ENCODE measurements around the gene ATF6. TPM values are rescaled to one million over a fixed set of nuclear protein-coding genes. Genes with fewer than 3 reads are reported as not detected.
"Not testable (repeated sequence)": the region's sequence is repeated elsewhere in the genome, so short reads cannot be mapped to it uniquely, and the experiment has no call there.

The ATF6 gene
- polyA plus RNA-seq, 3 donors: 4.4 to 14.9 (median 9.6) TPM

GRCh38 chr1:161809202-161809601 lies 43.1 kb downstream of the ATF6 start:
- 89 to 98% (median 94%) methylated on average over 2 of the region's 2 CpGs for WGBS, 3 donors
- H3K27ac ChIP-seq (ENCODE audit: low read depth, low read length): not testable (repeated sequence)

GRCh38 chr1:161809656-161810055 lies 43.5 kb downstream of the ATF6 start:
- WGBS, 3 donors: 92 to 100% (median 96%) methylated on average over 1 of the region's 1 CpG

GRCh38 chr1:161810780-161811179 lies 44.7 kb downstream of the ATF6 start:
- no peak overlapping the region for H3K27ac ChIP-seq (ENCODE audit: low read depth, low read length)
- 95 to 97% (median 96%) methylated on average over 3 of the region's 3 CpGs for WGBS, 3 donors

More at GRCh38 chr1:161809656-161810055, 43.5 kb downstream of the ATF6 start:
- H3K27ac ChIP-seq (ENCODE audit: low read depth, low read length): not testable (repeated sequence)

GRCh38 chr1:161816201-161816600 lies 50.1 kb downstream of the ATF6 start:
- no peak overlapping the region for H3K27ac ChIP-seq (ENCODE audit: low read depth, low read length)
- WGBS, 3 donors: 81 to 97% (median 97%) methylated on average over 1 of the region's 1 CpG

GRCh38 chr1:161817176-161817730 lies 51.1 kb downstream of the ATF6 start:
- 89 to 97% (median 91%) methylated on average over 4 of the region's 4 CpGs for WGBS, 3 donors
- no peak overlapping the region for H3K27ac ChIP-seq (ENCODE audit: low read depth, low read length)

GRCh38 chr1:161820914-161821313 lies 54.8 kb downstream of the ATF6 start:
- 96 to 98% (median 97%) methylated on average over 5 of the region's 5 CpGs for WGBS, 3 donors
- H3K27ac ChIP-seq (ENCODE audit: low read depth, low read length): no peak overlapping the region

GRCh38 chr1:161824618-161825017 lies 58.5 kb downstream of the ATF6 start:
- WGBS, 3 donors: 33 to 80% (median 76%) methylated on average over 1 of the region's 1 CpG
- H3K27ac ChIP-seq (ENCODE audit: low read depth, low read length): no peak overlapping the region

GRCh38 chr1:161825831-161826230 lies 59.7 kb downstream of the ATF6 start:
- WGBS, 3 donors: 97 to 99% (median 98%) methylated on average over 4 of the region's 4 CpGs
- no peak overlapping the region for H3K27ac ChIP-seq (ENCODE audit: low read depth, low read length)

GRCh38 chr1:161826478-161826877 lies 60.4 kb downstream of the ATF6 start:
- WGBS, 3 donors: 93 to 98% (median 97%) methylated on average over 2 of the region's 2 CpGs
- H3K27ac ChIP-seq (ENCODE audit: low read depth, low read length): no peak overlapping the region

- H3K27ac ChIP-seq (ENCODE audit: low read depth, low read length): no peak overlapping the region
- 63 to 75% (median 67%) methylated on average over 2 of the region's 2 CpGs for WGBS, 3 donors
These were observed 61.7 kb downstream of the ATF6 start for GRCh38 chr1:161827786-161828185.

- WGBS, 3 donors: 92 to 98% (median 94%) methylated on average over 10 of the region's 10 CpGs
- H3K27ac ChIP-seq (ENCODE audit: low read depth, low read length): not testable (repeated sequence)
These were observed 66.3 kb downstream of the ATF6 start for GRCh38 chr1:161832299-161832907.

GRCh38 chr1:161834967-161835550 lies 68.9 kb downstream of the ATF6 start:
- H3K27ac ChIP-seq (ENCODE audit: low read depth, low read length): no peak overlapping the region
- 81 to 88% (median 87%) methylated on average over 2 of the region's 2 CpGs for WGBS, 3 donors

GRCh38 chr1:161836018-161836417 lies 69.9 kb downstream of the ATF6 start:
- H3K27ac ChIP-seq (ENCODE audit: low read depth, low read length): no peak overlapping the region
- 70 to 80% (median 72%) methylated on average over 5 of the region's 5 CpGs for WGBS, 3 donors

GRCh38 chr1:161838362-161838761 lies 72.2 kb downstream of the ATF6 start:
- WGBS, 3 donors: 77 to 88% (median 86%) methylated on average over 3 of the region's 3 CpGs
- H3K27ac ChIP-seq (ENCODE audit: low read depth, low read length): no peak overlapping the region

- H3K27ac ChIP-seq (ENCODE audit: low read depth, low read length): no peak overlapping the region
These were observed 72.8 kb downstream of the ATF6 start for GRCh38 chr1:161838885-161839284.

GRCh38 chr1:161839591-161839990 lies 73.5 kb downstream of the ATF6 start:
- WGBS, 3 donors: 78 to 92% (median 90%) methylated on average over 2 of the region's 2 CpGs
- no peak overlapping the region for H3K27ac ChIP-seq (ENCODE audit: low read depth, low read length)

GRCh38 chr1:161840363-161840762 lies 74.2 kb downstream of the ATF6 start:
- no peak overlapping the region for H3K27ac ChIP-seq (ENCODE audit: low read depth, low read length)
- 97 to 100% (median 98%) methylated on average over 1 of the region's 1 CpG for WGBS, 3 donors

GRCh38 chr1:161843156-161843555 lies 77.0 kb downstream of the ATF6 start:
- 34 to 76% (median 39%) methylated on average over 1 of the region's 1 CpG for WGBS, 3 donors
- no peak overlapping the region for H3K27ac ChIP-seq (ENCODE audit: low read depth, low read length)

GRCh38 chr1:161844696-161845095 lies 78.6 kb downstream of the ATF6 start:
- no peak overlapping the region for H3K27ac ChIP-seq (ENCODE audit: low read depth, low read length)

- no peak overlapping the region for H3K27ac ChIP-seq (ENCODE audit: low read depth, low read length)
- WGBS, 3 donors: 32 to 68% (median 51%) methylated on average over 1 of the region's 1 CpG
These were observed 82.6 kb downstream of the ATF6 start for GRCh38 chr1:161848676-161849075.
